ENCODE measurements around the gene OTUD7B. TPM values are rescaled to one million over a fixed set of nuclear protein-coding genes. Genes with fewer than 3 reads are reported as not detected.

OTUD7B gene
- total and polyA plus RNA-seq, 4 donors: 4.0 to 28.3 (median 17.1) TPM

DNA sequence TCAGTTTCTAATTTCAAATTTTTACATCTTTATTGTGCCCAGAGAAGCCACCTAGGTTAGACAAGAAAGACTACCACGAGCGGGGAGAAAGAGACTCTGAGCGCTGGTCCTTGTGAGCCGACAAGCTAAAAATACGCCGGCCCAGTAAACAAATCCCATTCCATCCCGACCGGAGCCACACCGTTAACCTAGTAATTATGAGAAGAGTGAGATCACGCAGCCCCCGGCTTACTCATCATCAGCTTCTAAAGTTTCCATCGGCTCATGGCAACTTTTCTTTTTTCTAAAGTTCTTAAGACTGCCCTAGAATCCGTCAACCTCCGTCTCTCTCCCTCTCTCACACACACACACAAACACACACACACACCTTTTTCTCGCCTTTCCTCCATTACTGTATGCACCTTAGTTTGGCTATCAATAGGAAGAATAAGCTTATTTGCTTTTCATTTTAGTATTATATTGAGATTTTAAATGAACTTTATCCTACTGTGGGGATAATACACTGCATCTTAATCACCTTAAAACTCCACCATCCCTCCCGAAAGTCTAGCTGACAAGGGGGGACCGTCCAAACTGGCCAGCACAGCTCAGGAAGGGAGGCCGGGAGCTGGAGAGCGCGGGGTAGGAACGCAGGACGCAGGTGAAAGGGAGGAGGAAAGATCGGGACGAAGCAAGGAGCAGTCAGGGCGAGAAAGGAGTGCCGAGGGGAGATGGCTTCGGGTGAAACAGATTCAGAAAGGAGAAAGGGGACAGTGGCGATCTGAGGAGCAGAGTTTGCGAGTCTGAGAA, 728 bp downstream of the OTUD7B start:
- peak overlapping the region; percentile 95 to 98 for H3K27ac ChIP-seq (ENCODE audit: low read depth in 1 of 2, low read length in 1 of 2)
- H3K27me3 ChIP-seq (ENCODE audit: control insufficient read depth in 3 of 3, insufficient read depth in 3 of 3, low read length in 2 of 3): no peaks in the 10 kb centered on the region
- peak overlapping the region; percentile 95 to 97 for H3K9ac ChIP-seq (ENCODE audit: insufficient read depth in 1 of 2, low read length in 2 of 2)
- H3K4me3 ChIP-seq: peak overlapping the region; percentile 81
- TF ChIP-seq, protein P1, sequence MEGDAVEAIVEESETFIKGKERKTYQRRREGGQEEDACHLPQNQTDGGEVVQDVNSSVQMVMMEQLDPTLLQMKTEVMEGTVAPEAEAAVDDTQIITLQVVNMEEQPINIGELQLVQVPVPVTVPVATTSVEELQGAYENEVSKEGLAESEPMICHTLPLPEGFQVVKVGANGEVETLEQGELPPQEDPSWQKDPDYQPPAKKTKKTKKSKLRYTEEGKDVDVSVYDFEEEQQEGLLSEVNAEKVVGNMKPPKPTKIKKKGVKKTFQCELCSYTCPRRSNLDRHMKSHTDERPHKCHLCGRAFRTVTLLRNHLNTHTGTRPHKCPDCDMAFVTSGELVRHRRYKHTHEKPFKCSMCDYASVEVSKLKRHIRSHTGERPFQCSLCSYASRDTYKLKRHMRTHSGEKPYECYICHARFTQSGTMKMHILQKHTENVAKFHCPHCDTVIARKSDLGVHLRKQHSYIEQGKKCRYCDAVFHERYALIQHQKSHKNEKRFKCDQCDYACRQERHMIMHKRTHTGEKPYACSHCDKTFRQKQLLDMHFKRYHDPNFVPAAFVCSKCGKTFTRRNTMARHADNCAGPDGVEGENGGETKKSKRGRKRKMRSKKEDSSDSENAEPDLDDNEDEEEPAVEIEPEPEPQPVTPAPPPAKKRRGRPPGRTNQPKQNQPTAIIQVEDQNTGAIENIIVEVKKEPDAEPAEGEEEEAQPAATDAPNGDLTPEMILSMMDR (IDR thresholded peaks at IDR 0.05; ENCODE audit: control extremely low read depth, extremely low read depth): no peak
- H3K9me3 ChIP-seq (ENCODE audit: control insufficient read depth in 4 of 4, insufficient read depth in 3 of 4, low read length in 3 of 4): no peaks in the 10 kb centered on the region
- DNase-seq (peak; percentile 36 to 76 (median 69)), ATAC-seq (ENCODE audit: insufficient read depth, low FRiP score) (peak; percentile 23)
- 1 to 2% methylated on average over 29 of the region's 29 CpGs for WGBS, 2 donors
- H3K36me3 ChIP-seq (ENCODE audit: control insufficient read depth in 4 of 4, insufficient read depth in 4 of 4, low read length in 4 of 4): peaks cover 0 to 2% (median under 1%) of the 10 kb centered on the region in 4 donors
- H3K4me1 ChIP-seq (ENCODE audit: control insufficient read depth in 5 of 5, insufficient read depth in 5 of 5, low read length in 5 of 5): peaks cover 0 to 19% (median 15%) of the 10 kb centered on the region in 5 donors

DNA sequence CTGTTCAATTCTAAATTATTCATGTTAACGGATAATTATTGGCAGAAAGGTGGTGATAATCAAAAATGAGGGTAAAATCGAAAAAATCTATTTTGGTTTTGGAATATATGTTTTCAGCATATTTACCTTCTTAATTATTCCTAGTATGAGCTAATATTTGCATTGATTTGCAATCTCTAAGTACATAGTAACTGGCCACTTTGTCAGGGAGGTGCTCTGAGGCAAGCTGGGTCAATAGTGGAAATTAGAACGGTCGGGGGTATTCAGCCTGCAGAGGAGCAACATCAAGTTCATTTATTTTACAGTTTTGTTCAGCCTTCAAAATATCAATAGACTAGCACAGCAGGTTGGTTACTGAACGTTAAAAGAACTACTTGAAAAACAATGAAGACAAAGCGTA, 1.8 kb downstream of the OTUD7B start:
- DNase-seq (peak in 1 of 3 donors; percentile 19), ATAC-seq (ENCODE audit: insufficient read depth, low FRiP score) (no peak)
- 50 to 64% methylated on average over 6 of the region's 6 CpGs for WGBS, 2 donors
- Histone ChIP-seq H3K4me3 (no peak overlapping the region), H3K9me3 (ENCODE audit: control insufficient read depth in 4 of 4, insufficient read depth in 3 of 4, low read length in 3 of 4) (no peaks in the 10 kb centered on the region), H3K27ac (ENCODE audit: low read depth in 1 of 2, low read length in 1 of 2) (peak overlapping the region in 1 of 2 donors; percentile 95), H3K27me3 (ENCODE audit: control insufficient read depth in 3 of 3, insufficient read depth in 3 of 3, low read length in 2 of 3) (no peaks in the 10 kb centered on the region), H3K9ac (ENCODE audit: insufficient read depth in 1 of 2, low read length in 2 of 2) (peak overlapping the region; percentile 95 to 97), H3K4me1 (ENCODE audit: control insufficient read depth in 5 of 5, insufficient read depth in 5 of 5, low read length in 5 of 5) (peaks cover 4 to 19% (median 15%) of the 10 kb centered on the region in 5 donors), H3K36me3 (ENCODE audit: control insufficient read depth in 4 of 4, insufficient read depth in 4 of 4, low read length in 4 of 4) (peaks cover 0 to 7% (median 1%) of the 10 kb centered on the region in 4 donors)
- TF ChIP-seq, protein P1 (IDR thresholded peaks at IDR 0.05; ENCODE audit: control extremely low read depth, extremely low read depth): no peak

DNA sequence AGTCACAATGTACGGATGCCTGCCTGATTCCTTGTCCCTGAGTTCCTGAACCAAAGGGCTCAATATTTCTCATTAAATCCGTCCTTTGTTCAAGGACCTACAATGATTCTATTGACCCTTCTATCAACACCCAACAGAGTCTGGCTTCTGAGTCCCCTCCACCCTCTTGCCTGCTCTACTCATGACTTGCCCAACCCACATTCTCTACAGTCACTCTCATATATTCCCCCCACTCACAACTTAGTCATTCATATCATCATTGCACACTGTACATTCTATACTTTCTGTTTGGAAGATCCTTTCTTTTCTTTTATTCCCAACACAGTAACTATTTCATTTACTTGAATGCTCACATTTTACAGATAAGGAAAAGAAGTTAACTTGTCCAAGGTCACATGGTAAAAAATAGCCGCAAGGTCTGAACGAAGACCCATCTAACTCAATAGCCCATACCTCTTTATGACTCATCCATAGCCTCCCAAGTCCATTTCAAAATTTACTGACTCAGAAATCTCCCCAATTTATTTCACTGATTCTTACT, 3.6 kb downstream of the OTUD7B start:
- no peak overlapping the region for H3K4me3 ChIP-seq
- TF ChIP-seq, protein P1 (IDR thresholded peaks at IDR 0.05; ENCODE audit: control extremely low read depth, extremely low read depth): no peak
- WGBS, 2 donors: 88 to 95% methylated on average over 4 of the region's 4 CpGs
- no peaks in the 10 kb centered on the region for H3K27me3 ChIP-seq (ENCODE audit: control insufficient read depth in 3 of 3, insufficient read depth in 3 of 3, low read length in 2 of 3)
- H3K4me1 ChIP-seq (ENCODE audit: control insufficient read depth in 5 of 5, insufficient read depth in 5 of 5, low read length in 5 of 5): peaks cover 4 to 22% (median 15%) of the 10 kb centered on the region in 5 donors
- H3K27ac ChIP-seq (ENCODE audit: low read depth in 1 of 2, low read length in 1 of 2): peak overlapping the region in 1 of 2 donors; percentile 49
- DNase-seq (no peak), ATAC-seq (ENCODE audit: insufficient read depth, low FRiP score) (no peak)
- no peak overlapping the region for H3K9ac ChIP-seq (ENCODE audit: insufficient read depth in 1 of 2, low read length in 2 of 2)
- H3K36me3 ChIP-seq (ENCODE audit: control insufficient read depth in 4 of 4, insufficient read depth in 4 of 4, low read length in 4 of 4): peaks cover 0 to 11% (median 1%) of the 10 kb centered on the region in 4 donors
- no peaks in the 10 kb centered on the region for H3K9me3 ChIP-seq (ENCODE audit: control insufficient read depth in 4 of 4, insufficient read depth in 3 of 4, low read length in 3 of 4)
